ENCODE measurements around the gene ENTPD1.
A peak's percentile ranks its signal among the peaks of the same experiment; 100 is the strongest.
"Not testable (repeated sequence)": the region's sequence is repeated elsewhere in the genome, so short reads cannot be mapped to it uniquely, and the experiment has no call there.

The ENTPD1 gene

GRCh38 chr10:95907456-95908253 lies 151.7 kb downstream of the ENTPD1 start, which contains the start of gene CC2D2B:
CC2D2B (plus strand) TSS chr10:95907975; CDS start chr10:95911324, 3,349 bp downstream.
- Histone ChIP-seq H3K27ac (ENCODE audit: low read depth, low read length) (peak within 1 kb of the TSS; percentile 87), H3K9ac (ENCODE audit: low read length) (peak within 1 kb of the TSS; percentile 10), H3K27me3 (ENCODE audit: control insufficient read depth, insufficient read depth, low read length) (no peaks in the 10 kb centered on the region), H3K4me1 (ENCODE audit: control insufficient read depth, insufficient read depth, low read length) (no peaks in the 10 kb centered on the region), H3K36me3 (ENCODE audit: control insufficient read depth, insufficient read depth, low read length) (no peaks in the 10 kb centered on the region), H3K4me3 (ENCODE audit: low read length) (peak within 1 kb of the TSS; percentile 93)

- H3K4me1 ChIP-seq (ENCODE audit: control insufficient read depth, insufficient read depth, low read length) = no peaks in the 10 kb centered on the region
- H3K36me3 ChIP-seq (ENCODE audit: control insufficient read depth, insufficient read depth, low read length) = no peaks in the 10 kb centered on the region
- no peak overlapping the region for H3K27ac ChIP-seq (ENCODE audit: low read depth, low read length)
- no peak overlapping the region for H3K9ac ChIP-seq (ENCODE audit: low read length)
- peak overlapping the region; percentile 93 for H3K4me3 ChIP-seq (ENCODE audit: low read length)
- H3K27me3 ChIP-seq (ENCODE audit: control insufficient read depth, insufficient read depth, low read length) = no peaks in the 10 kb centered on the region
Observed at GRCh38 chr10:95908450-95908849, 152.5 kb downstream of the ENTPD1 start.

- H3K4me1 ChIP-seq (ENCODE audit: control insufficient read depth, insufficient read depth, low read length) = no peaks in the 10 kb centered on the region
- no peak overlapping the region for H3K27ac ChIP-seq (ENCODE audit: low read depth, low read length)
- H3K36me3 ChIP-seq (ENCODE audit: control insufficient read depth, insufficient read depth, low read length) = no peaks in the 10 kb centered on the region
- H3K9ac ChIP-seq (ENCODE audit: low read length) = no peak overlapping the region
- H3K27me3 ChIP-seq (ENCODE audit: control insufficient read depth, insufficient read depth, low read length) = no peaks in the 10 kb centered on the region
- no peak overlapping the region for H3K4me3 ChIP-seq (ENCODE audit: low read length)
Observed at GRCh38 chr10:95909561-95909960, 153.6 kb downstream of the ENTPD1 start.

- H3K36me3 ChIP-seq (ENCODE audit: control insufficient read depth, insufficient read depth, low read length); H3K4me1 ChIP-seq (ENCODE audit: control insufficient read depth, insufficient read depth, low read length); H3K27ac ChIP-seq (ENCODE audit: low read depth, low read length); H3K27me3 ChIP-seq (ENCODE audit: control insufficient read depth, insufficient read depth, low read length); H3K4me3 ChIP-seq (ENCODE audit: low read length); H3K9ac ChIP-seq (ENCODE audit: low read length): not testable (repeated sequence)
Observed at GRCh38 chr10:95916039-95916438, 160.1 kb downstream of the ENTPD1 start.

Data from rectal smooth muscle tissue (tissue), 1 donor.